AG08396 (cell line): ENCODE results near the gene JARID2.
A peak's percentile ranks its signal among the peaks of the same experiment; 100 is the strongest.

Source experiments
- DNase-seq: peaks from one replicate; pipeline ENCODE4 v3.0.0; 2012; ENCODE audit warnings: low spot score, mixed read lengths

Gene JARID2

GRCh38 chr6:15495375-15495901 lies 249.6 kb downstream of the JARID2 start:
- no peak for DNase-seq

- DNase-seq, result no peak
Observed at GRCh38 chr6:15496345-15497131, 250.7 kb downstream of the JARID2 start.

- no peak for DNase-seq
Observed at GRCh38 chr6:15498640-15499039, 252.8 kb downstream of the JARID2 start.

- DNase-seq, result no peak
Observed at GRCh38 chr6:15499125-15499524, 253.3 kb downstream of the JARID2 start.

GRCh38 chr6:15499591-15499990 lies 253.7 kb downstream of the JARID2 start:
- DNase-seq, result no peak

GRCh38 chr6:15500078-15500740 lies 254.3 kb downstream of the JARID2 start:
- no peak for DNase-seq

GRCh38 chr6:15500901-15501825 lies 255.3 kb downstream of the JARID2 start:
- DNase-seq, result no peak

GRCh38 chr6:15501826-15502445 lies 256.1 kb downstream of the JARID2 start:
- DNase-seq, result peak; percentile 44

GRCh38 chr6:15502446-15503345 lies 256.8 kb downstream of the JARID2 start:
- no peak for DNase-seq

- no peak for DNase-seq
Observed at GRCh38 chr6:15503346-15503680, 257.4 kb downstream of the JARID2 start.

GRCh38 chr6:15504040-15504495 lies 258.2 kb downstream of the JARID2 start:
- no peak for DNase-seq

- peak; percentile 87 for DNase-seq
Observed at GRCh38 chr6:15504581-15505350, 258.9 kb downstream of the JARID2 start.

- DNase-seq, result no peak
Observed at GRCh38 chr6:15505463-15505918, 259.6 kb downstream of the JARID2 start.

GRCh38 chr6:15506066-15506465 lies 260.2 kb downstream of the JARID2 start:
- DNase-seq, result no peak

GRCh38 chr6:15507221-15507620 lies 261.4 kb downstream of the JARID2 start:
- no peak for DNase-seq

GRCh38 chr6:15507746-15508145 lies 261.9 kb downstream of the JARID2 start:
- no peak for DNase-seq

- no peak for DNase-seq
Observed at GRCh38 chr6:15508441-15508871, 262.6 kb downstream of the JARID2 start.

- DNase-seq, result no peak
Observed at GRCh38 chr6:15508931-15509330, 263.1 kb downstream of the JARID2 start.

- DNase-seq, result no peak
Observed at GRCh38 chr6:15509335-15509933, 263.6 kb downstream of the JARID2 start.
